ENCODE measurements around the gene TPRX2.
"Not testable (repeated sequence)": the region's sequence is repeated elsewhere in the genome, so short reads cannot be mapped to it uniquely, and the experiment has no call there.

Gene TPRX2

GRCh38 chr19:47858646-47859285 lies at the start of gene TPRX2:
TSS of gene TPRX2 (plus strand) at chr19:47859235. CDS start at chr19:47859247, 12 bp downstream.
- not testable (repeated sequence) for DNase-seq (ENCODE audit: extremely low spot score, insufficient read length, low read depth); FAIRE-seq

- peak; percentile 42 for FAIRE-seq
- peak; percentile 47 for DNase-seq (ENCODE audit: extremely low spot score, insufficient read length, low read depth)
These were observed 45.6 kb upstream of the TPRX2 start for GRCh38 chr19:47813304-47813994.

GRCh38 chr19:47813995-47814328 lies 45.1 kb upstream of the TPRX2 start:
- FAIRE-seq (no peak), DNase-seq (ENCODE audit: extremely low spot score, insufficient read length, low read depth) (no peak)

- not testable (repeated sequence) for FAIRE-seq; DNase-seq (ENCODE audit: extremely low spot score, insufficient read length, low read depth)
These were observed 42.8 kb upstream of the TPRX2 start for GRCh38 chr19:47816270-47816669.

GRCh38 chr19:47818221-47818620 lies 40.8 kb upstream of the TPRX2 start:
- not testable (repeated sequence) for FAIRE-seq; DNase-seq (ENCODE audit: extremely low spot score, insufficient read length, low read depth)

- DNase-seq (ENCODE audit: extremely low spot score, insufficient read length, low read depth) (no peak), FAIRE-seq (no peak)
These were observed 39.2 kb upstream of the TPRX2 start for GRCh38 chr19:47819858-47820257.

GRCh38 chr19:47820410-47820809 lies 38.6 kb upstream of the TPRX2 start:
- no peak for FAIRE-seq
- no peak for DNase-seq (ENCODE audit: extremely low spot score, insufficient read length, low read depth)

GRCh38 chr19:47821460-47822020 lies 37.5 kb upstream of the TPRX2 start, which contains the start of gene CRX:
TSS of gene CRX (plus strand) at chr19:47821937. CDS start at chr19:47834444, 12,507 bp downstream.
- DNase-seq (ENCODE audit: extremely low spot score, insufficient read length, low read depth) (no peak), FAIRE-seq (no peak)

GRCh38 chr19:47824396-47824795 lies 34.6 kb upstream of the TPRX2 start:
- no peak for FAIRE-seq
- DNase-seq (ENCODE audit: extremely low spot score, insufficient read length, low read depth), result no peak

- no peak for DNase-seq (ENCODE audit: extremely low spot score, insufficient read length, low read depth)
- no peak for FAIRE-seq
These were observed 32.2 kb upstream of the TPRX2 start for GRCh38 chr19:47826800-47827199.

- no peak for FAIRE-seq
These were observed 26.3 kb upstream of the TPRX2 start for GRCh38 chr19:47832723-47833122.

GRCh38 chr19:47836038-47836437 lies 23.0 kb upstream of the TPRX2 start:
- no peak for DNase-seq (ENCODE audit: extremely low spot score, insufficient read length, low read depth)
- no peak for FAIRE-seq

More at GRCh38 chr19:47832723-47833122, 26.3 kb upstream of the TPRX2 start:
- no peak for DNase-seq (ENCODE audit: extremely low spot score, insufficient read length, low read depth)

- no peak for DNase-seq (ENCODE audit: extremely low spot score, insufficient read length, low read depth)
- FAIRE-seq, result no peak
These were observed 19.6 kb upstream of the TPRX2 start for GRCh38 chr19:47839411-47839810.

- DNase-seq (ENCODE audit: extremely low spot score, insufficient read length, low read depth) (no peak), FAIRE-seq (no peak)
These were observed 19.1 kb upstream of the TPRX2 start for GRCh38 chr19:47839913-47840312.

GRCh38 chr19:47842941-47843340 lies 16.1 kb upstream of the TPRX2 start:
- FAIRE-seq (no peak), DNase-seq (ENCODE audit: extremely low spot score, insufficient read length, low read depth) (no peak)

GRCh38 chr19:47848425-47848822 lies 10.6 kb upstream of the TPRX2 start:
- FAIRE-seq, result no peak
- DNase-seq (ENCODE audit: extremely low spot score, insufficient read length, low read depth), result no peak

- no peak for DNase-seq (ENCODE audit: extremely low spot score, insufficient read length, low read depth)
- FAIRE-seq, result no peak
These were observed 10.1 kb upstream of the TPRX2 start for GRCh38 chr19:47848823-47849473.

GRCh38 chr19:47853003-47853402 lies 6.0 kb upstream of the TPRX2 start:
- DNase-seq (ENCODE audit: extremely low spot score, insufficient read length, low read depth), result no peak
- FAIRE-seq, result no peak

GRCh38 chr19:47854459-47854858 lies 4.6 kb upstream of the TPRX2 start:
- DNase-seq (ENCODE audit: extremely low spot score, insufficient read length, low read depth) (no peak), FAIRE-seq (no peak)

- not testable (repeated sequence) for FAIRE-seq; DNase-seq (ENCODE audit: extremely low spot score, insufficient read length, low read depth)
These were observed 804 bp upstream of the TPRX2 start for GRCh38 chr19:47858231-47858630.

- not testable (repeated sequence) for FAIRE-seq; DNase-seq (ENCODE audit: extremely low spot score, insufficient read length, low read depth)
These were observed 803 bp downstream of the TPRX2 start for GRCh38 chr19:47859838-47860237.
